GM12878 (cell line): Measurements from ENCODE around the gene PODN. TPM values are rescaled to one million over a fixed set of nuclear protein-coding genes. Genes with fewer than 3 reads are reported as not detected.

ENCODE experiments used
- ATAC-seq: fragments of 200-7000 bp; cut with Tn5 transposase; 3 replicates; pipeline ENCODE4 v1.9.1; 2020; ENCODE audit warnings: mild to moderate bottlenecking, moderate library complexity
- BruUV-seq: library from RNA; stranded (reverse); fragments of 400-500 nt; replicated peaks from 2 replicates; lab custom pipeline; 2021; lab: Mats Ljungman, UMichigan
- CTCF ChIA-PET: fragments of 300-600 bp; sonication (Branson Sonifier 250); formaldehyde crosslinking; extraction: SDS; loops from one replicate; lab custom pipeline; 2021; ENCODE audit warnings: inconsistent platforms; lab: Yijun Ruan, JAX
- POLR2A ChIA-PET: fragments of 350-600 bp; formaldehyde crosslinking; extraction: SDS; loops from one replicate; lab custom pipeline; 2021; ENCODE audit warnings: inconsistent platforms; lab: Charles Lee
- RAD21 ChIA-PET: fragments of 300-600 bp; sonication (Branson Sonifier 250); formaldehyde crosslinking; loops from one replicate; lab custom pipeline; 2023; ENCODE audit warnings: antibody characterized with exemption; ENCODE audit not compliant: unreplicated experiment; lab: Charles Lee
- SMC1A ChIA-PET: fragments of 300-600 bp; sonication (Branson Sonifier 250); formaldehyde crosslinking; loops from one replicate; lab custom pipeline; 2023; ENCODE audit not compliant: unreplicated experiment, uncharacterized antibody; lab: Charles Lee
- DNase-seq: peaks from one replicate; pipeline ENCODE4 v3.0.0-alpha.2; 2011; ENCODE audit warnings: low read depth, low spot score
- FAIRE-seq: peaks from 3 replicates; lab custom pipeline; 2011; peaks lifted over from hg19 to GRCh38; lab: Jason Lieb, UNC
- H2AFZ ChIP-seq: 2 replicates; pipeline ENCODE4 v1.6.0; 2011; ENCODE audit warnings: low read depth, low read length, control low read depth; ENCODE audit not compliant: control insufficient read depth
- H3K27ac ChIP-seq: 2 replicates; pipeline ENCODE4 v1.5.1; 2011; ENCODE audit warnings: control low read depth; ENCODE audit not compliant: control insufficient read depth, insufficient read depth
- H3K27me3 ChIP-seq, 2 experiments: replicated peaks in 1 of 2; 2 replicates each; pipeline versions ENCODE4 v1.6.0 to v1.6.1; 2011; ENCODE audit warnings: low read length in 1 of 2; ENCODE audit not compliant: control insufficient read depth in 2 of 2, insufficient read depth in 2 of 2
- H3K36me3 ChIP-seq, 2 experiments: 2 replicates each; pipeline ENCODE4 v1.5.1; 2011; ENCODE audit warnings: low read length in 1 of 2; ENCODE audit not compliant: control insufficient read depth in 2 of 2, insufficient read depth in 2 of 2
- H3K4me1 ChIP-seq: 2 replicates; pipeline ENCODE4 v1.6.1; 2011; ENCODE audit warnings: mild to moderate bottlenecking, low read length, moderate library complexity, mixed read lengths; ENCODE audit not compliant: control insufficient read depth, insufficient read depth
- H3K4me2 ChIP-seq: 2 replicates; pipeline ENCODE4 v1.6.0; 2011; ENCODE audit warnings: control low read depth; ENCODE audit not compliant: control insufficient read depth, insufficient read depth
- H3K4me3 ChIP-seq: fragments of 200-600 bp; sonication (generic); 2 replicates; pipeline ENCODE4 v1.5.1; 2016
- H3K79me2 ChIP-seq: 2 replicates; pipeline ENCODE4 v1.6.0; 2011; ENCODE audit warnings: low read length; ENCODE audit not compliant: control insufficient read depth, insufficient read depth
- H3K9ac ChIP-seq: 2 replicates; pipeline ENCODE4 v1.8.0; 2011; ENCODE audit warnings: low read length, control low read depth, mixed read lengths; ENCODE audit not compliant: control insufficient read depth, insufficient read depth
- H3K9me3 ChIP-seq: replicated peaks from 3 replicates; pipeline ENCODE4 v1.5.1; 2011; ENCODE audit warnings: mild to moderate bottlenecking, low read length; ENCODE audit not compliant: control insufficient read depth, insufficient read depth
- H4K20me1 ChIP-seq: 2 replicates; pipeline ENCODE4 v1.6.0; 2011; ENCODE audit not compliant: control insufficient read depth, insufficient read depth
- CUX1 ChIP-seq: IDR thresholded peaks from 2 replicates; pipeline ENCODE4 v1.6.1; 2012; ENCODE audit warnings: improper control_type of control experiment, low read depth, low read length; ENCODE audit not compliant: insufficient replicate concordance
- IKZF1 ChIP-seq: fragments of 450-650 bp; conservative IDR thresholded peaks from 2 replicates; pipeline ENCODE4 v1.6.1; 2017; ENCODE audit warnings: antibody characterized with exemption, mild to moderate bottlenecking
- NKRF ChIP-seq: fragments of 450-650 bp; conservative IDR thresholded peaks from 2 replicates; pipeline ENCODE4 v1.6.1; 2017; ENCODE audit warnings: mild to moderate bottlenecking, moderate library complexity
- POU2F2 ChIP-seq: IDR thresholded peaks from 3 replicates; pipeline ENCODE4 v1.6.1; 2011; ENCODE audit warnings: low read depth, mild to moderate bottlenecking, low read length, borderline replicate concordance
- WGBS: methylation state at CpG from one replicate; pipeline ENCODE4 v1.1.6; 2016; ENCODE audit warnings: low lambda C conversion rate; ENCODE audit not compliant: insufficient replicate concordance, insufficient coverage; ENCODE audit errors: missing lambda C conversion rate; 5-methylcytosine and 5-hydroxymethylcytosine counted together
- in situ Hi-C: fragments of 300-500 bp; cut with MboI; formaldehyde crosslinking; loops from 9 replicates; pipeline ENCODE4 v1.14.3; 2018; ENCODE audit warnings: mixed read lengths
- intact Hi-C: fragments of 100-400 bp; cut with micrococcal nuclease; formaldehyde crosslinking; loops from one replicate; pipeline ENCODE4 v1.14.2; 2022; ENCODE audit not compliant: unreplicated experiment
- polyA plus RNA-seq, 11 experiments: library from polyadenylated mRNA; depleted of rRNA in 4 of 11; unstranded in 6 of 11; stranded (reverse) in 5 of 11; fragments of >200 nt; fragmentation: Nextera tagmentation in 4 of 11; fragmentation: Illumina TruSeq in 1 of 11; extraction: Ambion mirVana in 4 of 11; extraction: Trizol in 1 of 11; gene quantifications; 1 replicate in 1 of 11; 2 replicates in 10 of 11; pipeline versions ENCODE4 v1.2.1 to v1.2.3, GENCODE V29; 2011 to 2016; ENCODE audit warnings: inconsistent platforms in 2 of 11, missing spikeins in 2 of 11, low read depth in 1 of 11
- total RNA-seq, 4 experiments: library from RNA; depleted of rRNA in 3 of 4; stranded (reverse); fragments of >200 nt in 3 of 4; fragmentation: Illumina TruSeq in 1 of 4; extraction: Trizol in 1 of 4; gene quantifications; 2 replicates each; pipeline versions ENCODE4 v1.2.1 to v1.2.3, GENCODE V29; 2013 to 2021

The PODN gene
- total and polyA plus RNA-seq, 10 of the 15 experiments (the other 5 are each of a cell fraction or from before 2014, with no cell fraction given) = 0.10 TPM; not detected in 9

- no peak for TF ChIP-seq CUX1
These were observed 20.9 kb downstream of the PODN start (continued) for GRCh38 chr1:53082826-53083455.

GRCh38 chr1:53083636-53084588 is 21.9 kb downstream of the PODN start:
- Histone ChIP-seq H3K9ac (no peak overlapping the region), H3K4me2 (no peak overlapping the region), H3K4me3 (no peak overlapping the region), H2AFZ (no peak overlapping the region), H3K4me1 (no peaks in the 10 kb centered on the region), H3K9me3 (no peaks in the 10 kb centered on the region), H4K20me1 (no peaks in the 10 kb centered on the region), H3K36me3 (no peaks in the 10 kb centered on the region), H3K27me3 (0 out of 4 replicates have a peak, but pooled peaks cover 0 to 2% of the 10 kb centered on the region in 2 experiments), H3K79me2 (no peaks in the 10 kb centered on the region), H3K27ac (no peak overlapping the region)
- DNase-seq (no peak), ATAC-seq (no peak), FAIRE-seq (no peak)
- intact Hi-C loops = no loop called here
- CTCF ChIA-PET = no interaction called here
- SMC1A ChIA-PET = no interaction called here
- RAD21 ChIA-PET = no interaction called here
- no TSS peak for BruUV-seq
- POLR2A ChIA-PET = no interaction called here
- in situ Hi-C loops = no loop called here
- TF ChIP-seq POU2F2 = no peak
- no peak for TF ChIP-seq IKZF1
- no peak for TF ChIP-seq NKRF
- 23% methylated on average over 16 of the region's 17 CpGs for WGBS
